Renal pelvis (tissue), 12 donors: ENCODE data around the gene AGPAT3. TPM values are rescaled to one million over a fixed set of nuclear protein-coding genes. Genes with fewer than 3 reads are reported as not detected.
"Not testable (repeated sequence)": the region's sequence is repeated elsewhere in the genome, so short reads cannot be mapped to it uniquely, and the experiment has no call there.

Experiments used
- DNase-seq: peaks from one replicate; pipeline ENCODE4 v3.0.0-alpha.2; 2013
- long read RNA-seq, 16 experiments: transcript quantifications; one replicate each; lab custom pipeline, GENCODE V29; 2026
- polyA plus RNA-seq, 3 donors: library from polyadenylated mRNA; unstranded; fragments of 120-200 nt; gene quantifications; one replicate each; pipeline ENCODE4 v1.2.1, GENCODE V29; 2013; ENCODE audit not compliant: insufficient read length in 3 of 3

AGPAT3 gene
- polyA plus RNA-seq: 10 to 100 TPM; 55.4 to 73.9 (median 73.1) TPM
- long read RNA-seq, donor 1, full-length matches to known transcripts: 5 of 10 reads
- long read RNA-seq, donor 1, partial matches to known transcripts: 5 of 10 reads
- long read RNA-seq, donor 1, other reads (novel, unspliced or antisense): 0 of 10 reads
- long read RNA-seq, donor 2, full-length matches to known transcripts: 10 of 15 reads
- long read RNA-seq, donor 2, partial matches to known transcripts: 5 of 15 reads
- long read RNA-seq, donor 2, other reads (novel, unspliced or antisense): 0 of 15 reads
- long read RNA-seq, donor 3, full-length matches to known transcripts: 10 of 10 reads
- long read RNA-seq, donor 3, partial matches to known transcripts: 0 of 10 reads
- long read RNA-seq, donor 3, other reads (novel, unspliced or antisense): 0 of 10 reads
- long read RNA-seq, donor 4, full-length matches to known transcripts: 8 of 8 reads
- long read RNA-seq, donor 4, partial matches to known transcripts: 0 of 8 reads
- long read RNA-seq, donor 4, other reads (novel, unspliced or antisense): 0 of 8 reads
- long read RNA-seq, donor 5, full-length matches to known transcripts: 9 of 32 reads
- long read RNA-seq, donor 5, partial matches to known transcripts: 23 of 32 reads
- long read RNA-seq, donor 5, other reads (novel, unspliced or antisense): 0 of 32 reads
- long read RNA-seq, donor 6, full-length matches to known transcripts: 16 of 30 reads
- long read RNA-seq, donor 6, partial matches to known transcripts: 14 of 30 reads
- long read RNA-seq, donor 6, other reads (novel, unspliced or antisense): 0 of 30 reads
- long read RNA-seq, donor 7, full-length matches to known transcripts: 14 of 32 reads
- long read RNA-seq, donor 7, partial matches to known transcripts: 18 of 32 reads
- long read RNA-seq, donor 7, other reads (novel, unspliced or antisense): 0 of 32 reads
- long read RNA-seq, donor 8, full-length matches to known transcripts: 2 of 14 reads
- long read RNA-seq, donor 8, partial matches to known transcripts: 12 of 14 reads
- long read RNA-seq, donor 8, other reads (novel, unspliced or antisense): 0 of 14 reads
- long read RNA-seq, donor 9, full-length matches to known transcripts: 17 of 28 reads
- long read RNA-seq, donor 9, partial matches to known transcripts: 11 of 28 reads
- long read RNA-seq, donor 9, other reads (novel, unspliced or antisense): 0 of 28 reads
- long read RNA-seq, donor 10, full-length matches to known transcripts: 12 of 38 reads
- long read RNA-seq, donor 10, partial matches to known transcripts: 26 of 38 reads
- long read RNA-seq, donor 10, other reads (novel, unspliced or antisense): 0 of 38 reads
- long read RNA-seq, donor 11, full-length matches to known transcripts: 14 of 14 reads
- long read RNA-seq, donor 11, partial matches to known transcripts: 0 of 14 reads
- long read RNA-seq, donor 11, other reads (novel, unspliced or antisense): 0 of 14 reads
- long read RNA-seq, donor 12, full-length matches to known transcripts: 14 of 30 reads
- long read RNA-seq, donor 12, partial matches to known transcripts: 16 of 30 reads
- long read RNA-seq, donor 12, other reads (novel, unspliced or antisense): 0 of 30 reads
- long read RNA-seq, donor 13, full-length matches to known transcripts: 4 of 4 reads
- long read RNA-seq, donor 13, partial matches to known transcripts: 0 of 4 reads
- long read RNA-seq, donor 13, other reads (novel, unspliced or antisense): 0 of 4 reads
- long read RNA-seq, donor 14, full-length matches to known transcripts: 27 of 72 reads
- long read RNA-seq, donor 14, partial matches to known transcripts: 45 of 72 reads
- long read RNA-seq, donor 14, other reads (novel, unspliced or antisense): 0 of 72 reads
- long read RNA-seq, donor 15, full-length matches to known transcripts: 21 of 40 reads
- long read RNA-seq, donor 15, partial matches to known transcripts: 19 of 40 reads
- long read RNA-seq, donor 15, other reads (novel, unspliced or antisense): 0 of 40 reads
- long read RNA-seq, donor 16, full-length matches to known transcripts: 10 of 15 reads
- long read RNA-seq, donor 16, partial matches to known transcripts: 5 of 15 reads
- long read RNA-seq, donor 16, other reads (novel, unspliced or antisense): 0 of 15 reads

- no peak for DNase-seq
Measured at GRCh38 chr21:43864962-43865539, at the start of gene AGPAT3. Gene AGPAT3, plus strand, starts transcription at chr21:43865223. Its CDS starts 94,459 bp downstream, at chr21:43959682.

GRCh38 chr21:43815991-43816390 is 49.0 kb upstream of the AGPAT3 start:
- no peak for DNase-seq

- no peak for DNase-seq
Measured at GRCh38 chr21:43816611-43817071, 48.4 kb upstream of the AGPAT3 start.

GRCh38 chr21:43817157-43818086 is 47.6 kb upstream of the AGPAT3 start:
- no peak for DNase-seq

- no peak for DNase-seq
Measured at GRCh38 chr21:43818685-43819084, 46.3 kb upstream of the AGPAT3 start.

- DNase-seq: no peak
Measured at GRCh38 chr21:43819511-43820405, 45.3 kb upstream of the AGPAT3 start.

- no peak for DNase-seq
Measured at GRCh38 chr21:43820466-43820865, 44.6 kb upstream of the AGPAT3 start.

- DNase-seq: not testable (repeated sequence)
Measured at GRCh38 chr21:43822166-43822565, 42.9 kb upstream of the AGPAT3 start.

- not testable (repeated sequence) for DNase-seq
Measured at GRCh38 chr21:43822741-43823140, 42.3 kb upstream of the AGPAT3 start.

- no peak for DNase-seq
Measured at GRCh38 chr21:43824333-43825241, 40.4 kb upstream of the AGPAT3 start.

- DNase-seq: no peak
Measured at GRCh38 chr21:43825242-43825935, 39.6 kb upstream of the AGPAT3 start.

GRCh38 chr21:43825936-43826622 is 38.9 kb upstream of the AGPAT3 start:
- peak; percentile 67 for DNase-seq

GRCh38 chr21:43826623-43826974 is 38.4 kb upstream of the AGPAT3 start:
- no peak for DNase-seq

GRCh38 chr21:43827015-43827611 is 37.9 kb upstream of the AGPAT3 start:
- no peak for DNase-seq
